ENCODE measurements around the gene SORCS2. TPM values are rescaled to one million over a fixed set of nuclear protein-coding genes. Genes with fewer than 3 reads are reported as not detected.

The SORCS2 gene
- total and polyA plus RNA-seq, 2 of the 4 experiments (the other 2 are of a cell fraction) = 0.36 to 0.62 TPM

DNA sequence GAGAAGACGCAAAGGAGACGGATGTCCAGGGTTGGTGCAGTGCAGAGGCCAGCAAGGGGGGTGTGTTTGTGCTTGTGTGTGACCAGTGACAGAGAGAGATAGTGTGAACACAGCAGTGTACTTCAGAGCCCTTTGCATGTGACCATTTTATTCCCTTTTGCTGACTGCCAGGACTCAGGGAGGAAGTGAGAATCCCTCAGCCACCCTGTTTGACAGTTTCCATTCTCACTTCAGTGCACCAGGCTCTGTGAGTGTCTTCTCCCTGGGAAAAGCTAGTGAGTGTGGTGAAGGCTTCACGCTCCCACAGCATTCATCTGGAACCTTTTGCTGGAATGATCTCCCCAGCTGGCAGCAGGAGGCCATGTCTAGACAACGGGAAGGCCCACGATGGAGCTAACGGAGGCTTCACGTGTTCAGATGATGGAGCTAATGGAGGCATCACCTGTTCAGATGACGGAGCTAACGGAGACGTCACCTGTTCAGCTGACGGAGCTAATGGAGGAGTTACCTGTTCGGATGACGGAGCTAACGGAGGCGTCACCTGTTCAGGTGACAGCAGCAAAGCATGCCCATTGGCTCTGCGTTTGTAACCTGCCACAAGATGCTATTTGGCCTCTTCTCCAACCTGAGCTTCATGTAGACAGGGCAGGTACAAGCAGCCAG lies 551.9 kb downstream of the SORCS2 start (continued):
- no peak for TF ChIP-seq FOS (IDR thresholded peaks at IDR 0.05; ENCODE audit: low read depth, low read length)
- TF ChIP-seq CEBPB (IDR thresholded peaks at IDR 0.05; ENCODE audit: low read depth, low read length) = no peak
- TF ChIP-seq CHD1 (IDR thresholded peaks at IDR 0.05; ENCODE audit: low read depth, low read length) = no peak
- no peak for TF ChIP-seq MAFK (IDR thresholded peaks at IDR 0.05; ENCODE audit: low read depth, low read length)
- TF ChIP-seq BHLHE40 (IDR thresholded peaks at IDR 0.05; ENCODE audit: low read depth, low read length) = no peak

DNA sequence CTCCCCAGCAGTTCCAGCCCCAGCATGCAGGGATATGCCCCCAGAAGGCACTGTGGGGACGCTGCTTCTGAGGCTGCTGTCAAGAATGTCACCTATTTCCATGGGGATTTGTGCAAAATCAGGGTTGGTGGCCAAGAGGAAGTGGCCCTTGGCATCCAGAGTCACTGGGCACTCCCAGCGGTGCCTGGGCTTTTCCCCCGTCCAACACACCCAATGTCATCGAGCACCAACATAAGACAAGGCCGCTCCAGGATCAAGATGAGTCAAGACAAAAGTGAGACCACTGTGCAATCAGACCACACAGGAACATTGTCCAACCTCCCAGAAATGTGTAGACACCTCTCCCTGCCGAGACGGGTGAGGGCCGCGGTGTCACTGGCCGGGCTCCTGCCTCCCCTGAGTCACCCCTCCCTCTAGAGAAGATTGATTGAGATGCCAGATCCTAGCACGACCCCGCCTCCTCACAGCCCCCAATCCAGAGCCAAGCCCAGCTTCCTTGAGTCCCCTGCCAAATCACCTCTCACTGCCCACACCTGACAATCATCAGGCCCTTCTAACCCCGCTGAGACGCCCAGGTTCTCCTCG lies 553.1 kb downstream of the SORCS2 start:
- no peaks in the 10 kb centered on the region; the same call in 1 of the 2 replicates for H3K27me3 ChIP-seq (ENCODE audit: control insufficient read depth, insufficient read depth, low read length)
- no peak overlapping the region for H2AK5ac ChIP-seq (ENCODE audit: low read depth, low read length)
- no peak overlapping the region for H3K18ac ChIP-seq (ENCODE audit: low read depth, low read length)
- peaks cover 1% of the 10 kb centered on the region; the same call in 1 of the 2 replicates for H3K4me1 ChIP-seq (ENCODE audit: control insufficient read depth, insufficient read depth, low read length)
- H4K5ac ChIP-seq (ENCODE audit: low read depth, low read length) = no peak overlapping the region
- no peak overlapping the region for H3K9ac ChIP-seq (ENCODE audit: low read depth, low read length)
- H2BK120ac ChIP-seq (ENCODE audit: low read depth, low read length) = no peak overlapping the region
- H3K9me3 ChIP-seq (ENCODE audit: control insufficient read depth, insufficient read depth, low read length) = no peaks in the 10 kb centered on the region
- H2AK9ac ChIP-seq (replicated peaks; ENCODE audit: low read depth, low read length, poor library complexity) = no peak overlapping the region
- in situ Hi-C loops (cut with MboI; ENCODE audit: low sequenced_read_pairs) = no loop called here
- peaks cover 5% of the 10 kb centered on the region; the same call in 1 of the 2 replicates for H4K20me1 ChIP-seq (ENCODE audit: insufficient read depth, low read length)
- H2BK5ac ChIP-seq (ENCODE audit: low read depth, low read length, poor library complexity, severe bottlenecking) = no peak overlapping the region
- H2BK15ac ChIP-seq (ENCODE audit: low read depth, low read length) = no peak overlapping the region
- no peak overlapping the region for H3K56ac ChIP-seq (ENCODE audit: extremely low read depth, insufficient read depth, low read length)
- dilution Hi-C loops (cut with HindIII; ENCODE audit: low sequenced_read_pairs, unreplicated experiment) = no loop called here
- intact Hi-C loops (cut with micrococcal nuclease) = no loop called here
- no peak for DNase-seq
- 100% methylated on average over 3 of the region's 15 CpGs; no CpG with 5 or more reads in 1 of the 2 experiments for WGBS, 2 experiments (ENCODE audit: extremely low coverage in 2 of 2, insufficient read length in 1 of 2)
- H2BK20ac ChIP-seq (ENCODE audit: low read depth, low read length) = no peak overlapping the region
- POLR2A ChIA-PET (ENCODE audit: unreplicated experiment) = no interaction called here
- CTCF ChIA-PET = no interaction called here
- ATAC-seq (ENCODE audit: low read depth) = no peak
- H3K27ac ChIP-seq (ENCODE audit: insufficient read depth, low read length) = no peak overlapping the region
- BruUV-seq (replicated peaks) = no TSS peak
- H3K14ac ChIP-seq (replicated peaks; ENCODE audit: low read depth, low read length) = no peak overlapping the region
- no peak overlapping the region for H4K8ac ChIP-seq (ENCODE audit: low read depth in 2 of 2, low read length in 2 of 2)
- H3K4me2 ChIP-seq (ENCODE audit: low read depth, low read length) = no peak overlapping the region
- no peak overlapping the region for H2AFZ ChIP-seq (replicated peaks; ENCODE audit: low read length, poor library complexity)
- no peak overlapping the region for H3K4ac ChIP-seq (ENCODE audit: low read depth, low read length)
- H4K91ac ChIP-seq (ENCODE audit: insufficient read depth, low read depth, low read length) = no peak overlapping the region
- no peak overlapping the region for H3K23ac ChIP-seq (ENCODE audit: low read depth, low read length)
- H3K36me3 ChIP-seq (ENCODE audit: control insufficient read depth, insufficient read depth, low read length) = no peaks in the 10 kb centered on the region
- H3K9me1 ChIP-seq (ENCODE audit: insufficient read depth, low read length) = no peaks in the 10 kb centered on the region
- no peaks in the 10 kb centered on the region for H3K79me1 ChIP-seq (ENCODE audit: low read depth in 1 of 2, low read length in 2 of 2)
- H3K4me3 ChIP-seq (ENCODE audit: insufficient read depth, low read depth, low read length) = no peak overlapping the region
- no peak for TF ChIP-seq MAFK (IDR thresholded peaks at IDR 0.05; ENCODE audit: low read depth, low read length)
- no peak for TF ChIP-seq CTCF (conservative IDR thresholded peaks at IDR 0.05; ENCODE audit: low read depth, low read length)
- no peak for TF ChIP-seq MAZ (IDR thresholded peaks at IDR 0.05; ENCODE audit: borderline replicate concordance, low read depth, low read length)
- TF ChIP-seq RCOR1 (IDR thresholded peaks at IDR 0.05; ENCODE audit: insufficient replicate concordance, low read length) = no peak
- no peak for TF ChIP-seq SMC3 (IDR thresholded peaks at IDR 0.05; ENCODE audit: low read depth, low read length)
- no peak for TF ChIP-seq MXI1 (IDR thresholded peaks at IDR 0.05; ENCODE audit: borderline replicate concordance, low read depth, low read length)
- no peak for TF ChIP-seq CHD1 (IDR thresholded peaks at IDR 0.05; ENCODE audit: low read depth, low read length)
- no peak for TF ChIP-seq RAD21 (IDR thresholded peaks at IDR 0.05; ENCODE audit: low read length)
- TF ChIP-seq ELK1 (IDR thresholded peaks at IDR 0.05; ENCODE audit: borderline replicate concordance, low read depth, low read length) = no peak
